HepG2 (cell line): Measurements from ENCODE around the gene CD96. TPM values are rescaled to one million over a fixed set of nuclear protein-coding genes. Genes with fewer than 3 reads are reported as not detected.

Experiments used
- ATAC-seq: fragments of 200-7000 bp; cut with Tn5 transposase; 3 replicates; pipeline ENCODE4 v1.9.1; 2020; ENCODE audit warnings: mild to moderate bottlenecking, moderate library complexity
- BruUV-seq: library from RNA; stranded (reverse); fragments of 400-500 nt; replicated peaks from 2 replicates; lab custom pipeline; 2021; lab: Mats Ljungman, UMichigan
- CTCF ChIA-PET: fragments of 300-600 bp; formaldehyde crosslinking; extraction: SDS; loops from one replicate; lab custom pipeline; 2021; ENCODE audit warnings: low total read pairs, inconsistent platforms, low intra/inter-chr PET ratio; lab: Yijun Ruan, JAX
- POLR2A ChIA-PET: fragments of 350-600 bp; sonication (Branson Sonifier 250); formaldehyde crosslinking; loops from one replicate; lab custom pipeline; 2020; ENCODE audit warnings: antibody characterized with exemption, inconsistent platforms; lab: Yijun Ruan, JAX
- DNase-seq: peaks from one replicate; pipeline ENCODE4 v3.0.0-alpha.2; 2015; ENCODE audit warnings: low spot score
- FAIRE-seq: peaks from 3 replicates; lab custom pipeline; 2011; peaks lifted over from hg19 to GRCh38; lab: Jason Lieb, UNC
- H2AFZ ChIP-seq: one replicate; pipeline ENCODE4 v1.6.1; 2011; ENCODE audit warnings: low read length, inconsistent platforms
- H3K27ac ChIP-seq: fragments of 300-600 bp; 3 replicates; pipeline ENCODE4 v1.8.0; 2011; ENCODE audit warnings: mixed run types, mild to moderate bottlenecking, mixed read lengths, low read length, inconsistent platforms; ENCODE audit not compliant: insufficient read depth; ENCODE audit errors: extremely low read length
- H3K27me3 ChIP-seq, 2 experiments: fragments of 200-600 bp in 1 of 2; 2 replicates in 1 of 2; 3 replicates in 1 of 2; pipeline versions ENCODE4 v1.6.0 to v1.8.0; 2011; ENCODE audit warnings: low read length in 2 of 2, mild to moderate bottlenecking in 2 of 2, moderate library complexity in 2 of 2, inconsistent platforms in 1 of 2; ENCODE audit not compliant: insufficient read depth in 2 of 2, control insufficient read depth in 1 of 2
- H3K36me3 ChIP-seq, 2 experiments: fragments of 200-600 bp in 1 of 2; replicated peaks in 1 of 2; 2 replicates in 1 of 2; 3 replicates in 1 of 2; pipeline versions ENCODE4 v1.5.1 to v1.8.0; 2011; ENCODE audit warnings: low read length in 2 of 2, inconsistent platforms in 1 of 2; ENCODE audit not compliant: insufficient read depth in 2 of 2, control insufficient read depth in 1 of 2
- H3K4me1 ChIP-seq: 2 replicates; pipeline ENCODE4 v1.5.1; 2012; ENCODE audit warnings: low read length, inconsistent platforms; ENCODE audit not compliant: insufficient read depth
- H3K4me2 ChIP-seq: 2 replicates; pipeline ENCODE4 v1.6.0; 2011; ENCODE audit warnings: low read depth, low read length, inconsistent platforms
- H3K4me3 ChIP-seq, 3 experiments: fragments of 200-600 bp in 1 of 3; sonication (generic), shearing (Covaris generic) in 1 of 3; replicated peaks in 1 of 3; 2 replicates each; pipeline ENCODE4 v1.5.1; 2011 to 2016; ENCODE audit warnings: low read length in 3 of 3, inconsistent platforms in 2 of 3, low read depth in 2 of 3, mild to moderate bottlenecking in 2 of 3, control low read depth in 1 of 3, mixed read lengths in 1 of 3; ENCODE audit not compliant: insufficient read depth in 1 of 3
- H3K79me2 ChIP-seq: one replicate; pipeline ENCODE4 v1.6.1; 2011; ENCODE audit warnings: low read length, inconsistent platforms; ENCODE audit not compliant: insufficient read depth
- H3K9ac ChIP-seq: 2 replicates; pipeline ENCODE4 v1.6.0; 2011; ENCODE audit warnings: mild to moderate bottlenecking, low read depth, low read length, inconsistent platforms; ENCODE audit not compliant: insufficient read depth
- H3K9me3 ChIP-seq: 2 replicates; pipeline ENCODE4 v1.5.1; 2012; ENCODE audit warnings: mild to moderate bottlenecking, low read length
- H4K20me1 ChIP-seq: 2 replicates; pipeline ENCODE4 v1.6.0; 2011; ENCODE audit warnings: inconsistent platforms, mild to moderate bottlenecking, low read length, moderate library complexity; ENCODE audit not compliant: insufficient read depth
- ARNT ChIP-seq: fragments of 450-650 bp; IDR thresholded peaks from 2 replicates; pipeline ENCODE4 v1.6.1; 2017
- ASH2L ChIP-seq: fragments of 300-600, 200-600 bp; sonication (generic); IDR thresholded peaks from 2 replicates; pipeline ENCODE4 v1.7.0; 2017; ENCODE audit warnings: low read depth, mild to moderate bottlenecking, moderate library complexity, mixed read lengths, low read length; ENCODE audit not compliant: insufficient read length
- JARID2 ChIP-seq: sonication (generic); formaldehyde crosslinking; IDR thresholded peaks from 2 replicates; pipeline ENCODE4 v1.8.1; 2023; ENCODE audit warnings: missing genetic modification reagents, inconsistent platforms; ENCODE audit not compliant: insufficient replicate concordance
- JUNB ChIP-seq: sonication (generic); formaldehyde crosslinking; IDR thresholded peaks from 2 replicates; pipeline ENCODE4 v1.8.0; 2022; ENCODE audit warnings: missing genetic modification reagents, mild to moderate bottlenecking, borderline replicate concordance
- KMT2A ChIP-seq: sonication (generic); formaldehyde crosslinking; IDR thresholded peaks from 2 replicates; pipeline ENCODE4 v1.4.0; 2020; ENCODE audit warnings: missing genetic modification reagents
- NR3C1 ChIP-seq: sonication (generic); formaldehyde crosslinking; IDR thresholded peaks from 2 replicates; pipeline ENCODE4 v1.4.0; 2020; ENCODE audit warnings: missing genetic modification reagents
- THYN1 ChIP-seq: sonication (generic); formaldehyde crosslinking; IDR thresholded peaks from 2 replicates; pipeline ENCODE4 v1.8.1; 2023; ENCODE audit warnings: low read depth, mild to moderate bottlenecking, moderate library complexity, missing genetic modification reagents, borderline replicate concordance
- ZFAT ChIP-seq: sonication (generic); formaldehyde crosslinking; conservative IDR thresholded peaks from 2 replicates; pipeline ENCODE4 v1.8.1; 2023; ENCODE audit warnings: missing genetic modification reagents, inconsistent platforms
- ZNF205 ChIP-seq: IDR thresholded peaks from 2 replicates; pipeline ENCODE4 v1.6.1; 2018; ENCODE audit warnings: missing biosample characterization, missing genetic modification reagents
- ZNF557 ChIP-seq: sonication (generic); formaldehyde crosslinking; IDR thresholded peaks from 2 replicates; pipeline ENCODE4 v1.4.0; 2020; ENCODE audit warnings: missing genetic modification reagents
- ZNF562 ChIP-seq: sonication (generic); formaldehyde crosslinking; IDR thresholded peaks from 2 replicates; pipeline ENCODE4 v1.8.0; 2022; ENCODE audit warnings: missing genetic modification reagents, borderline replicate concordance
- WGBS: methylation state at CpG from one replicate; pipeline ENCODE4 v1.1.6; 2017; ENCODE audit warnings: low lambda C conversion rate; 5-methylcytosine and 5-hydroxymethylcytosine counted together
- in situ Hi-C: cut with HindIII; loops from 2 replicates; pipeline ENCODE4 v1.10.0; 2017; ENCODE audit warnings: low pct_unique_long_range_greater_than_20kb; ENCODE audit not compliant: extremely low pct_ligation_motif_present
- intact Hi-C: fragments of 100-400 bp; cut with micrococcal nuclease; formaldehyde crosslinking; loops from one replicate; pipeline ENCODE4 v1.10.0; 2022; ENCODE audit not compliant: unreplicated experiment
- polyA plus RNA-seq, 8 experiments: library from polyadenylated mRNA; depleted of rRNA in 3 of 8; stranded (reverse) in 7 of 8; unstranded in 1 of 8; fragments of >200 nt; fragmentation: Illumina TruSeq in 4 of 8; extraction: Trizol in 4 of 8; gene quantifications; 2 replicates each; pipeline versions ENCODE4 v1.2.1 to v1.2.3, GENCODE V29; 2011 to 2016; ENCODE audit warnings: low read depth in 4 of 8, missing spikeins in 1 of 8, mixed read lengths in 1 of 8; ENCODE audit not compliant: insufficient read depth in 1 of 8
- total RNA-seq, 5 experiments: library from RNA; depleted of rRNA; stranded (reverse); fragments of >200 nt; fragmentation: Illumina TruSeq; extraction: Trizol; gene quantifications; 2 replicates each; pipeline ENCODE4 v1.2.3, GENCODE V29; 2016; ENCODE audit warnings: low read depth in 1 of 5
- TF ChIP-seq, protein P1 (sequence below): sonication (generic); formaldehyde crosslinking; IDR thresholded peaks from 2 replicates; pipeline ENCODE4 v1.5.1; 2020; ENCODE audit warnings: missing genetic modification reagents, mild to moderate bottlenecking, borderline replicate concordance
- TF ChIP-seq, protein P2 (sequence below): sonication (generic); formaldehyde crosslinking; IDR thresholded peaks from 2 replicates; pipeline ENCODE4 v1.9.0; 2021; ENCODE audit warnings: missing genetic modification reagents, mild to moderate bottlenecking, borderline replicate concordance
- TF ChIP-seq, protein P3 (sequence below): sonication (generic); formaldehyde crosslinking; IDR thresholded peaks from 2 replicates; pipeline ENCODE4 v1.8.1; 2023; ENCODE audit warnings: missing genetic modification reagents, mild to moderate bottlenecking, borderline replicate concordance
- TF ChIP-seq, protein P4 (sequence below): sonication (generic); formaldehyde crosslinking; IDR thresholded peaks from 2 replicates; pipeline ENCODE4 v1.4.0; 2020; ENCODE audit warnings: missing genetic modification reagents, low read depth, mild to moderate bottlenecking, borderline replicate concordance

Gene CD96
- total and polyA plus RNA-seq, 2 of the 13 experiments (the other 11 are each of a cell fraction or from before 2014, with no cell fraction given) = not detected

DNA sequence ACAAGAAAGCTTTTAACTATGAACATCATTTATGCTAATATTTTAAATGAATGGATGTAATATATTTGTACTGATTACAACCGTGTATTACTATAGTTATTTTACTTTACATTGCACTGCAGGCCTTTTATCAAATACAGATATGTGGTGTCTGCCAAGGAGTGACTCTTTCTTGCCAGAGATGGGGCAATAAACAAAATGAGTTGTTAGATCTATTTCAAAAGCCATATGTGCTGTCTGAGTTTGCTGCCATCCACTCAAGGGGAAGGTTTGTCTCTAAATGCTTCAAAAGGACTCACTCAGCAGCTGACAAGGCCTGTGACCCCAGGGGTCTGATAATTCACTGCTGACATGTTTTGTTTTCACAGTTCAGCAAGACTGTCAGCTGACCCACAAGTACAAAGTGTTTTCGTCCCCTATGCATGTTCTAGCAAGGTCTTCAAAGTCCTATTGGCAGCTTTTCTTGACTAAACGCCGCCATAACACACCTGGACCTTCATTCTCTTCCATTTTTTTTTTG, 94.4 kb downstream of the CD96 start (continued):
- TF ChIP-seq, protein P1, sequence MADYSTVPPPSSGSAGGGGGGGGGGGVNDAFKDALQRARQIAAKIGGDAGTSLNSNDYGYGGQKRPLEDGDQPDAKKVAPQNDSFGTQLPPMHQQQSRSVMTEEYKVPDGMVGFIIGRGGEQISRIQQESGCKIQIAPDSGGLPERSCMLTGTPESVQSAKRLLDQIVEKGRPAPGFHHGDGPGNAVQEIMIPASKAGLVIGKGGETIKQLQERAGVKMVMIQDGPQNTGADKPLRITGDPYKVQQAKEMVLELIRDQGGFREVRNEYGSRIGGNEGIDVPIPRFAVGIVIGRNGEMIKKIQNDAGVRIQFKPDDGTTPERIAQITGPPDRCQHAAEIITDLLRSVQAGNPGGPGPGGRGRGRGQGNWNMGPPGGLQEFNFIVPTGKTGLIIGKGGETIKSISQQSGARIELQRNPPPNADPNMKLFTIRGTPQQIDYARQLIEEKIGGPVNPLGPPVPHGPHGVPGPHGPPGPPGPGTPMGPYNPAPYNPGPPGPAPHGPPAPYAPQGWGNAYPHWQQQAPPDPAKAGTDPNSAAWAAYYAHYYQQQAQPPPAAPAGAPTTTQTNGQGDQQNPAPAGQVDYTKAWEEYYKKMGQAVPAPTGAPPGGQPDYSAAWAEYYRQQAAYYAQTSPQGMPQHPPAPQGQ (CRISPR knock-in tag) = no peak
- TF ChIP-seq, protein P2, sequence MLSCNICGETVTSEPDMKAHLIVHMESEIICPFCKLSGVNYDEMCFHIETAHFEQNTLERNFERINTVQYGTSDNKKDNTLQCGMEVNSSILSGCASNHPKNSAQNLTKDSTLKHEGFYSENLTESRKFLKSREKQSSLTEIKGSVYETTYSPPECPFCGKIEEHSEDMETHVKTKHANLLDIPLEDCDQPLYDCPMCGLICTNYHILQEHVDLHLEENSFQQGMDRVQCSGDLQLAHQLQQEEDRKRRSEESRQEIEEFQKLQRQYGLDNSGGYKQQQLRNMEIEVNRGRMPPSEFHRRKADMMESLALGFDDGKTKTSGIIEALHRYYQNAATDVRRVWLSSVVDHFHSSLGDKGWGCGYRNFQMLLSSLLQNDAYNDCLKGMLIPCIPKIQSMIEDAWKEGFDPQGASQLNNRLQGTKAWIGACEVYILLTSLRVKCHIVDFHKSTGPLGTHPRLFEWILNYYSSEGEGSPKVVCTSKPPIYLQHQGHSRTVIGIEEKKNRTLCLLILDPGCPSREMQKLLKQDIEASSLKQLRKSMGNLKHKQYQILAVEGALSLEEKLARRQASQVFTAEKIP = no peak
- no peak for TF ChIP-seq ASH2L
- TF ChIP-seq ZNF562 (CRISPR knock-in tag) = no peak

DNA sequence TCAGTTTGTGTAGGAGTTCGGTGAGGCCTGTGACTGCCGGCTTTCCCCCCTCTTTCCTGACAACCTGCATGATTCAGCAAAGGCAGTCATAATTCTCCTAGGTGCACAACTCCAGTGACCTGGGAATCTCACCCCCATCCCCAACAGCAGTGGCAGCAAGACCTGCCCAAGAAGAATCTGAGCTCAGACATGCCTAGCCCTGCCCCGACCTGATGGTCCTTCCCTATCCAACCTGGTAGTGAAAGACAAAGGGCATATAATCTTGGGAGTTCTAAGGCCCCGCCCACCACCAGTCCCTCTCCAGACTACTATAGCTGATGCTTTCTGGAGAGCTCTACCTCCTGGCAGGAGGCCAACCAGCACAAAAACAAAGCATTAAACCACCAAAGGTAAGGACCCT, 97.3 kb downstream of the CD96 start:
- CTCF ChIA-PET = no interaction called here

More for the DNA sequence above, 97.3 kb downstream of the CD96 start:
- no peak overlapping the region for H3K4me2 ChIP-seq
- no peak for DNase-seq
- 17% methylated on average over 3 of the region's 4 CpGs for WGBS
- no peaks in the 10 kb centered on the region for H3K36me3 ChIP-seq
- H3K79me2 ChIP-seq = no peaks in the 10 kb centered on the region
- no peak for ATAC-seq
- no peak for TF ChIP-seq ARNT
- TF ChIP-seq, protein P3, sequence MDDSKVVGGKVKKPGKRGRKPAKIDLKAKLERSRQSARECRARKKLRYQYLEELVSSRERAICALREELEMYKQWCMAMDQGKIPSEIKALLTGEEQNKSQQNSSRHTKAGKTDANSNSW (CRISPR knock-in tag) = no peak
- no peak for TF ChIP-seq NR3C1 (CRISPR knock-in tag)
- TF ChIP-seq THYN1 = no peak
- TF ChIP-seq JUNB = no peak
- TF ChIP-seq, protein P4, sequence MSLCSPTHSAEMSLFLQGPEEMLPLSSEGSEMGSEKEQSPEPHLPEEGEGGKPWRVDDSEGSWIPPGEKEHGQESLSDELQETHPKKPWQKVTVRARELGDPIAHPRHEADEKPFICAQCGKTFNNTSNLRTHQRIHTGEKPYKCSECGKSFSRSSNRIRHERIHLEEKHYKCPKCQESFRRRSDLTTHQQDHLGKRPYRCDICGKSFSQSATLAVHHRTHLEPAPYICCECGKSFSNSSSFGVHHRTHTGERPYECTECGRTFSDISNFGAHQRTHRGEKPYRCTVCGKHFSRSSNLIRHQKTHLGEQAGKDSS = no peak
- no peak for TF ChIP-seq ZNF557 (CRISPR knock-in tag)
- no peak for TF ChIP-seq JARID2
- no peak for TF ChIP-seq ZFAT (CRISPR knock-in tag)
- TF ChIP-seq ZNF205 (CRISPR knock-in tag) = no peak
- TF ChIP-seq KMT2A (CRISPR knock-in tag) = no peak
- TF ChIP-seq, all 625 proteins: peak for 0
- H3K4me3 ChIP-seq = no peak overlapping the region
- no peak overlapping the region for H2AFZ ChIP-seq
- H3K4me1 ChIP-seq = no peaks in the 10 kb centered on the region
- H4K20me1 ChIP-seq = no peaks in the 10 kb centered on the region
- POLR2A ChIA-PET = no interaction called here
- H3K27ac ChIP-seq = no peak overlapping the region
- no TSS peak for BruUV-seq
- intact Hi-C loops (no loop called here), in situ Hi-C loops (no loop called here)
- no peak overlapping the region for H3K9ac ChIP-seq
- FAIRE-seq = no peak
- peaks cover 7% of the 10 kb centered on the region; the same call in 1 of the 2 replicates for H3K9me3 ChIP-seq
- no peaks in the 10 kb centered on the region for H3K27me3 ChIP-seq
